ENCODE measurements around the gene TTC28.

The TTC28 gene

GRCh38 chr22:28442711-28443525, 236.7 kb downstream of the TTC28 start:
- H3K4me3 ChIP-seq (ENCODE audit: low read depth, low read length): peak overlapping the region; percentile 29
- POLR2A ChIA-PET: interaction anchor here (0.6 kb wide), 1 partner anchor 32 kb away, joined by 3 read pairs; no protein-coding TSS in a partner anchor
- TF ChIP-seq ZNF280D (tag by site-specific recombination; IDR thresholded peaks at IDR 0.05) (no peak), YY1 (tag by site-specific recombination; IDR thresholded peaks at IDR 0.05) (no peak), ZNF146 (tag by site-specific recombination; IDR thresholded peaks at IDR 0.05) (no peak), ZNF670 (tag by site-specific recombination; IDR thresholded peaks at IDR 0.05; ENCODE audit: low read depth) (no peak), PRDM6 (tag by site-specific recombination; IDR thresholded peaks at IDR 0.05) (no peak), ZNF747 (tag by site-specific recombination; IDR thresholded peaks at IDR 0.05) (no peak), WT1 (tag by site-specific recombination; IDR thresholded peaks at IDR 0.05) (no peak), ZXDB (tag by site-specific recombination; IDR thresholded peaks at IDR 0.05) (no peak), GFI1B (tag by site-specific recombination; IDR thresholded peaks at IDR 0.05) (no peak), ELK4 (IDR thresholded peaks at IDR 0.05; ENCODE audit: borderline replicate concordance, low read depth, low read length) (no peak), ZNF707 (tag by site-specific recombination; IDR thresholded peaks at IDR 0.05) (no peak), ZNF585B (tag by site-specific recombination; IDR thresholded peaks at IDR 0.05) (no peak), ZNF514 (tag by site-specific recombination; IDR thresholded peaks at IDR 0.05) (no peak), ZNF510 (tag by site-specific recombination; IDR thresholded peaks at IDR 0.05; ENCODE audit: insufficient replicate concordance) (no peak), ZBTB7A (tag by site-specific recombination; IDR thresholded peaks at IDR 0.05; ENCODE audit: low read depth) (no peak), ZBTB20 (tag by site-specific recombination; IDR thresholded peaks at IDR 0.05) (peak; percentile 70; the same call in 1 of the 2 replicates), ZSCAN30 (tag by site-specific recombination; IDR thresholded peaks at IDR 0.05) (no peak), ZNF140 (tag by site-specific recombination; IDR thresholded peaks at IDR 0.05) (no peak), ZNF18 (tag by site-specific recombination; IDR thresholded peaks at IDR 0.05) (no peak), PRDM10 (tag by site-specific recombination; IDR thresholded peaks at IDR 0.05) (peak; percentile 66), PRDM1 (tag by site-specific recombination; IDR thresholded peaks at IDR 0.05) (peak; percentile 34; the same call in 1 of the 2 replicates), ZNF398 (tag by site-specific recombination; IDR thresholded peaks at IDR 0.05) (peak; percentile 42; the same call in 1 of the 2 replicates), ZNF37A (tag by site-specific recombination; IDR thresholded peaks at IDR 0.05) (no peak)

More at GRCh38 chr22:28442711-28443525, 236.7 kb downstream of the TTC28 start:
- Histone ChIP-seq H3K4me1 (ENCODE audit: control insufficient read depth, insufficient read depth, low read length) (peaks cover 31% of the 10 kb centered on the region), H3K36me3 (ENCODE audit: control insufficient read depth in 2 of 2, insufficient read depth in 1 of 2, low read length in 2 of 2) (no peaks in the 10 kb centered on the region), H3K9me3 (ENCODE audit: control insufficient read depth, insufficient read depth, low read depth, low read length) (no peaks in the 10 kb centered on the region), H3K27ac (ENCODE audit: extremely low read depth, low read depth, low read length) (peak overlapping the region; percentile 73)
- CTCF ChIA-PET: interaction anchor here (0.5 to 4.7 kb wide), 12 partner anchors 19 to 1771 kb away, joined by 3 to 33 read pairs (median 4); no protein-coding TSS in a partner anchor

All from HEK293 (cell line).